Measurements from ENCODE around the gene LPCAT1.
"Not testable (repeated sequence)": the region's sequence is repeated elsewhere in the genome, so short reads cannot be mapped to it uniquely, and the experiment has no call there.

The LPCAT1 gene

GRCh38 chr5:1507014-1507375, 16.8 kb downstream of the LPCAT1 start:
- no peak for DNase-seq

GRCh38 chr5:1506242-1507013, 17.3 kb downstream of the LPCAT1 start:
- DNase-seq = no peak

- DNase-seq = peak; percentile 59
Observed at GRCh38 chr5:1505506-1506241, 18.1 kb downstream of the LPCAT1 start.

GRCh38 chr5:1505089-1505488, 18.7 kb downstream of the LPCAT1 start:
- DNase-seq = not testable (repeated sequence)

GRCh38 chr5:1504617-1505016, 19.1 kb downstream of the LPCAT1 start:
- DNase-seq = no peak

- no peak for DNase-seq
Observed at GRCh38 chr5:1504069-1504595, 19.6 kb downstream of the LPCAT1 start.

GRCh38 chr5:1503241-1504068, 20.3 kb downstream of the LPCAT1 start:
- DNase-seq = no peak

- no peak for DNase-seq
Observed at GRCh38 chr5:1502737-1503120, 21.0 kb downstream of the LPCAT1 start.

GRCh38 chr5:1502046-1502736, 21.6 kb downstream of the LPCAT1 start:
- DNase-seq = no peak

GRCh38 chr5:1501372-1502045, 22.3 kb downstream of the LPCAT1 start:
- DNase-seq = no peak

GRCh38 chr5:1500411-1501091, 23.2 kb downstream of the LPCAT1 start:
- DNase-seq = no peak

GRCh38 chr5:1499851-1500250, 23.9 kb downstream of the LPCAT1 start:
- DNase-seq = no peak

GRCh38 chr5:1498623-1499416, 24.9 kb downstream of the LPCAT1 start:
- no peak for DNase-seq

- no peak for DNase-seq
Observed at GRCh38 chr5:1497795-1498622, 25.8 kb downstream of the LPCAT1 start.

- DNase-seq = no peak
Observed at GRCh38 chr5:1497242-1497777, 26.4 kb downstream of the LPCAT1 start.

- DNase-seq = no peak
Observed at GRCh38 chr5:1495525-1495897, 28.2 kb downstream of the LPCAT1 start.

- no peak for DNase-seq
Observed at GRCh38 chr5:1494780-1495524, 28.8 kb downstream of the LPCAT1 start.

- DNase-seq = no peak
Observed at GRCh38 chr5:1493941-1494340, 29.8 kb downstream of the LPCAT1 start.

GRCh38 chr5:1493413-1493812, 30.3 kb downstream of the LPCAT1 start:
- DNase-seq = no peak

Measured in NCI-H1436 (cell line).